Breast epithelium (tissue), 4 donors: ENCODE measurements around the gene CUTC. TPM values are rescaled to one million over a fixed set of nuclear protein-coding genes. Genes with fewer than 3 reads are reported as not detected.
A peak's percentile ranks its signal among the peaks of the same experiment; 100 is the strongest.

Experiments
- DNase-seq, 2 donors: peaks; one replicate each; pipeline ENCODE4 v3.0.0-alpha.2; 2019; ENCODE audit warnings: low spot score in 2 of 2
- H3K27ac ChIP-seq, 2 donors: fragments of 200-600 bp; sonication (generic) in 1 of 2; one replicate each; pipeline ENCODE4 v1.5.1; 2016 to 2019; ENCODE audit warnings: mild to moderate bottlenecking in 1 of 2
- H3K27me3 ChIP-seq, 2 donors: fragments of 200-600 bp; sonication (generic) in 1 of 2; one replicate each; pipeline versions ENCODE4 v1.5.1 to v1.6.0; 2017 to 2019; ENCODE audit warnings: control low read depth in 1 of 2, mild to moderate bottlenecking in 1 of 2
- H3K36me3 ChIP-seq: fragments of 200-600 bp; one replicate; pipeline ENCODE4 v1.5.1; 2019
- H3K4me1 ChIP-seq, 2 donors: fragments of 200-600 bp; sonication (generic); one replicate each; pipeline ENCODE4 v1.5.1; 2016 to 2019; ENCODE audit warnings: control low read depth in 1 of 2
- H3K4me3 ChIP-seq, 3 donors: fragments of 200-600 bp; sonication (generic); 1 replicate in 2 of 3; 2 replicates in 1 of 3; pipeline ENCODE4 v1.5.1; 2016 to 2019; ENCODE audit warnings: mild to moderate bottlenecking in 3 of 3, moderate library complexity in 2 of 3
- H3K9me3 ChIP-seq, 2 donors: fragments of 200-600 bp; sonication (generic) in 1 of 2; one replicate each; pipeline ENCODE4 v1.5.1; 2016 to 2019; ENCODE audit warnings: control low read depth in 1 of 2
- POLR2A ChIP-seq: fragments of 450-650 bp; IDR thresholded peaks from one replicate; pipeline ENCODE4 v1.6.1; 2016; ENCODE audit warnings: antibody characterized with exemption, mild to moderate bottlenecking, moderate library complexity
- POLR2AphosphoS5 ChIP-seq, 3 donors: sonication (generic); formaldehyde crosslinking; IDR thresholded peaks; one replicate each; pipeline ENCODE4 v1.6.1; 2017; ENCODE audit warnings: antibody characterized with exemption in 3 of 3
- intact Hi-C: fragments of 100-400 bp; cut with DNase I; formaldehyde crosslinking; loops from one replicate; pipeline ENCODE4 v1.15.1; 2023; ENCODE audit warnings: low total_unique reads
- total RNA-seq, 3 donors: library from RNA; depleted of rRNA; stranded (reverse); fragments of >200 nt; gene quantifications; one replicate each; pipeline ENCODE4 v1.1.0, GENCODE V29; 2016
- TF ChIP-seq, protein P1 (sequence below), 3 donors: fragments of 450-650 bp; IDR thresholded peaks; one replicate each; pipeline ENCODE4 v1.5.1; 2016 to 2017; ENCODE audit warnings: antibody characterized with exemption in 3 of 3, mild to moderate bottlenecking in 3 of 3, moderate library complexity in 3 of 3

Gene CUTC
- total RNA-seq, 3 donors from 2014 or later = 23.4 to 81.0 (median 33.4) TPM

DNA sequence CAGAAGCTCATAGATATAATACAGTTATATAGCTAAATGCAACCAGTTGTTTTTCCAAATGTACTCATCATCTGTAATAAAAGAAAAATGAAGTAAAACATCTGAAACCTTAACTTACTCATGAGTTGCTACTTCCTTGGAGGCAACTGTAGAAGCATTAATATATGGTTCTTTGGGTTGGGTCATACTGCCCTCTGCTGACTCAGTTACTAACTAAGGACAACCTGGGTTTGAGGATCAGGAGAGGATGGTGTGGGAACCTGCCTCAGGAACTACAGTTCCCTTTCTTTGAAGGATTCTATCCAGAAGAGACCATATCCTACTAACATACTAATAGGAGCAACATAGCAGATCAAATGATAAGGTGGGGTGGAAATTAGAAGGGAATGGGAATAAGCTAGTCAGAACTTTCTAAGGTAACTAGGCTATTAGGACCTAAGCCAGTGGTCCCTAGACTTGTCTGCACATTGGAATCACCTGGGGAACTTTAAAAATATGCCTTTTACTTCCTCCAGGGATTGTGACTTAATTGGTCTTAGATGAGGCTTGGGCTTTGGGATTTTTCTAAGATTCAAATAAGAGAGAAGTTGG lies 20.8 kb upstream of the CUTC start:
- TF ChIP-seq, protein P1, sequence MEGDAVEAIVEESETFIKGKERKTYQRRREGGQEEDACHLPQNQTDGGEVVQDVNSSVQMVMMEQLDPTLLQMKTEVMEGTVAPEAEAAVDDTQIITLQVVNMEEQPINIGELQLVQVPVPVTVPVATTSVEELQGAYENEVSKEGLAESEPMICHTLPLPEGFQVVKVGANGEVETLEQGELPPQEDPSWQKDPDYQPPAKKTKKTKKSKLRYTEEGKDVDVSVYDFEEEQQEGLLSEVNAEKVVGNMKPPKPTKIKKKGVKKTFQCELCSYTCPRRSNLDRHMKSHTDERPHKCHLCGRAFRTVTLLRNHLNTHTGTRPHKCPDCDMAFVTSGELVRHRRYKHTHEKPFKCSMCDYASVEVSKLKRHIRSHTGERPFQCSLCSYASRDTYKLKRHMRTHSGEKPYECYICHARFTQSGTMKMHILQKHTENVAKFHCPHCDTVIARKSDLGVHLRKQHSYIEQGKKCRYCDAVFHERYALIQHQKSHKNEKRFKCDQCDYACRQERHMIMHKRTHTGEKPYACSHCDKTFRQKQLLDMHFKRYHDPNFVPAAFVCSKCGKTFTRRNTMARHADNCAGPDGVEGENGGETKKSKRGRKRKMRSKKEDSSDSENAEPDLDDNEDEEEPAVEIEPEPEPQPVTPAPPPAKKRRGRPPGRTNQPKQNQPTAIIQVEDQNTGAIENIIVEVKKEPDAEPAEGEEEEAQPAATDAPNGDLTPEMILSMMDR (IDR thresholded peaks at IDR 0.05) = peak in 1 of 3 donors; percentile 24
- no peak for TF ChIP-seq POLR2AphosphoS5 (IDR thresholded peaks at IDR 0.05)
- Histone ChIP-seq H3K36me3 (no peaks in the 10 kb centered on the region), H3K9me3 (no peaks in the 10 kb centered on the region), H3K4me3 (no peak overlapping the region), H3K27me3 (no peaks in the 10 kb centered on the region), H3K27ac (no peak overlapping the region), H3K4me1 (no peaks in the 10 kb centered on the region)
- DNase-seq = no peak
- intact Hi-C loops = no loop called here

DNA sequence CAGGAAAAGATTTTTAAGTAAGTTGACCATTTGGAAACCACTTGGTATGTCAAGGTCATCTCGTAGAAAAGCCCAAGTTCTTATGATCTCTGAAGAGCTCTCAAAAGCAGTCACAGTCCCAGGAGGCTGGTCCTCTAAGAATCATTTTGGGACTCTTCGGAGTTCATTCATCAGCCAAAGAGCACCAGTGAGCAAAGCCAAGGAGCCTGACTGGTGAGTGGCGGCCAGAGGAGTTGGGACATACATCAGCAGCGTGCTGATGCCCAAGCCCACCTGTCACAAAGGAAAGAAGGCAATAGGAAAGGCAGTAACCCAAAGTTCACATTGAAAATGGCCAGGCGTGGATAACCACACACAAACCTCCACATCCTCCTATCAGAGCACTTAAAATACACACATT lies 17.6 kb upstream of the CUTC start:
- H3K9me3 ChIP-seq = no peaks in the 10 kb centered on the region
- no peak for TF ChIP-seq POLR2A
- TF ChIP-seq POLR2AphosphoS5 (IDR thresholded peaks at IDR 0.05) = no peak
- TF ChIP-seq, protein P1 (IDR thresholded peaks at IDR 0.05) = no peak
- H3K27ac ChIP-seq = no peak overlapping the region
- no peak for DNase-seq
- H3K27me3 ChIP-seq = no peaks in the 10 kb centered on the region
- H3K4me3 ChIP-seq = no peak overlapping the region
- no peaks in the 10 kb centered on the region for H3K36me3 ChIP-seq
- no peaks in the 10 kb centered on the region for H3K4me1 ChIP-seq
- intact Hi-C loops = no loop called here

DNA sequence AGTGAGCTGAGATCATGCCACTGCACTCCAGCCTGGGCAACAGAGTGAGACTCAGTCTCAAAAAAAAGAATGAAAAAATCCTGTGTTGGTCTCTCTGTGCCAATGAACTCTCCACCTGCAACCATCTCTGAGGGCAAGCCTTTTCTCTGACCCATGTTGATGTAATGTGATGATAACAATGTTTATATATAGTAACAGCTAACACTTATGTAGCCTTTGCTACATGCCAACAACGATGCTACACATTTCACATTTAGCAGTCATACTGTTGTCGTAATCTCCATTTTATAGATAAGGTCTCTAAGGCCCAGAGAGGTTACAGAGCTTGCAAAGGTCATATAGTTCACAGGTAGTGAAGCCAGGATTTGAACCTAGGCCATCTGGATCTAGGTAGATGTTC lies 11.6 kb upstream of the CUTC start:
- intact Hi-C loops = no loop called here
- Histone ChIP-seq H3K9me3 (no peaks in the 10 kb centered on the region), H3K4me3 (no peak overlapping the region), H3K27me3 (no peaks in the 10 kb centered on the region), H3K36me3 (peaks cover 8% of the 10 kb centered on the region), H3K4me1 (no peaks in the 10 kb centered on the region), H3K27ac (no peak overlapping the region)
- TF ChIP-seq POLR2A = no peak
- TF ChIP-seq POLR2AphosphoS5 (IDR thresholded peaks at IDR 0.05) = no peak
- TF ChIP-seq, protein P1 (IDR thresholded peaks at IDR 0.05) = no peak
- DNase-seq = no peak

DNA sequence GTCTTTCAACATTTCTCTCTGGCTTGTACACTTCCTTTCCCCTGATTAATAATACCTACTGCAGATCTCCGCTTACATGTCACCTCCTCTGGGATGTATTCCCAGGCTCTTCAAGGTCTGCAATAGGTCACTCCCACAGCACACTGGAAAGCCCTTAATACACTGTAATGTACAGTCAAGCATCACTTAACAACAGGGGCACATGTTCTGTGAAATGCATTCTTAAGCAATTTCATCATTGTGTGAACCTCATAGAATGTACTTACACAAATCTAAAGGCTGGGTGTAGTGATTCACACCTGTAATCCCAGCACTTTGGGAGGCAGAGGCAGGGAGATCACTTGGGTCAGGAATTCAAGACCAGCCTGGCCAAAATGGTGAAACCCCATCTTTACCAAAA lies 2.0 kb upstream of the CUTC start:
- peaks cover 2% of the 10 kb centered on the region for H3K36me3 ChIP-seq
- intact Hi-C loops = no loop called here
- no peak overlapping the region for H3K27ac ChIP-seq
- DNase-seq = no peak
- no peaks in the 10 kb centered on the region for H3K9me3 ChIP-seq
- H3K27me3 ChIP-seq = no peaks in the 10 kb centered on the region
- H3K4me1 ChIP-seq = peaks cover 0 to 5% of the 10 kb centered on the region in 2 donors
- H3K4me3 ChIP-seq = no peak overlapping the region
- TF ChIP-seq POLR2A (no peak), POLR2AphosphoS5 (IDR thresholded peaks at IDR 0.05) (no peak)
- TF ChIP-seq, protein P1 (IDR thresholded peaks at IDR 0.05) = no peak

DNA sequence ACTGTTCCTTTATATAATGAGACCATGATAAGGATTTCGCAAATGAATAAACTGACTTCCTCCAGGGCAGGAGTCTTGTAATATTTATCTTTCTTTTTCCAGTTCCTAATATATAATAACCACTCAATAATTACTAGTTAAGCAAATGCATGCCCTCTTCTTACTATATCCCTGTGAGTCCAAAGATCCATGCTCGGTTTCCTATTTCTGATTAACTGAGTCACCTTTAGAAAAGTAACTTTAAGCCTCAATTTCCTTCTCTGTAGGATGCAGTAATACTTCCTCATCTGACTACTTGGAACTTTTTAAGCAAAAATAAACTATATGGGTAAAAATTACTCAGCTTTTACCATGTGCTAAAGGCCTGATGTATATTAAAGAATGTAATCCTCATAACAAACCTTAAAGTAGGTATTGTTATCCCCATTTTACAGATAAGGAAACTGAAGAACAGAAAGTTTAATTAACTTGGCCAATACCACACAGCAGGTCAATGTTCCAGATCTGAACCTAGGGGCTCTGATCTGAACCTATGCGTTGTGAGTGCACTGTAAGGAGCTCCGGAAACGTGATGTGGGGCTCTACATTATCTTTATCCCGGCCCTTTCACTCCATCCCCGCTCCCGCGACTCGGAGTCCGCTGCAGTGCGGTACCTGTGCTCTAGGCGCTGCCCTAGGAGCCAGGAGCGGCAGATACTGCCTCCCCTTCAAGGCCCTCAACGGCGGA lies 565 bp upstream of the CUTC start:
- peak overlapping the region; percentile 90 to 93 for H3K27ac ChIP-seq

More for the DNA sequence above, 565 bp upstream of the CUTC start:
- Histone ChIP-seq H3K27me3 (no peaks in the 10 kb centered on the region), H3K36me3 (no peaks in the 10 kb centered on the region), H3K4me3 (peak overlapping the region; percentile 65 to 96 (median 87)), H3K9me3 (no peaks in the 10 kb centered on the region), H3K4me1 (peaks cover 0 to 5% of the 10 kb centered on the region in 2 donors)
- no peak for DNase-seq
- no peak for TF ChIP-seq POLR2AphosphoS5 (IDR thresholded peaks at IDR 0.05)
- no peak for TF ChIP-seq POLR2A
- TF ChIP-seq, protein P1 (IDR thresholded peaks at IDR 0.05) = no peak
- intact Hi-C loops = no loop called here
